Activated gamma-delta T cell (primary cell): Measurements from ENCODE around the gene VWA5B1.

Source experiments
- DNase-seq: peaks from one replicate; lab custom pipeline; 2025; lab: John Stamatoyannopoulos, UW

Gene VWA5B1

GRCh38 chr1:20366463-20367115, 75.9 kb downstream of the VWA5B1 start:
- no peak for DNase-seq

- no peak for DNase-seq
Measured at GRCh38 chr1:20367116-20367585, 76.5 kb downstream of the VWA5B1 start.

- DNase-seq: no peak
Measured at GRCh38 chr1:20367626-20368025, 77.0 kb downstream of the VWA5B1 start.

- DNase-seq: no peak
Measured at GRCh38 chr1:20368866-20369470, 78.3 kb downstream of the VWA5B1 start.

GRCh38 chr1:20370698-20371097, 80.0 kb downstream of the VWA5B1 start:
- DNase-seq: no peak

- DNase-seq: no peak
Measured at GRCh38 chr1:20371411-20371810, 80.7 kb downstream of the VWA5B1 start.

- DNase-seq: no peak
Measured at GRCh38 chr1:20371883-20372282, 81.2 kb downstream of the VWA5B1 start.

- no peak for DNase-seq
Measured at GRCh38 chr1:20372676-20373075, 82.0 kb downstream of the VWA5B1 start.

- no peak for DNase-seq
Measured at GRCh38 chr1:20373286-20373685, 82.6 kb downstream of the VWA5B1 start.

- no peak for DNase-seq
Measured at GRCh38 chr1:20373764-20374163, 83.1 kb downstream of the VWA5B1 start.

- no peak for DNase-seq
Measured at GRCh38 chr1:20375563-20375962, 84.9 kb downstream of the VWA5B1 start.

GRCh38 chr1:20376171-20376570, 85.5 kb downstream of the VWA5B1 start:
- DNase-seq: no peak

GRCh38 chr1:20376880-20377494, 86.3 kb downstream of the VWA5B1 start:
- no peak for DNase-seq

- DNase-seq: no peak
Measured at GRCh38 chr1:20377516-20378270, 87.0 kb downstream of the VWA5B1 start.

GRCh38 chr1:20379075-20379474, 88.4 kb downstream of the VWA5B1 start:
- no peak for DNase-seq

- DNase-seq: no peak
Measured at GRCh38 chr1:20380175-20380574, 89.5 kb downstream of the VWA5B1 start.

GRCh38 chr1:20380616-20381035, 90.0 kb downstream of the VWA5B1 start:
- DNase-seq: no peak

GRCh38 chr1:20381045-20381641, 90.5 kb downstream of the VWA5B1 start:
- no peak for DNase-seq

- no peak for DNase-seq
Measured at GRCh38 chr1:20381961-20382360, 91.3 kb downstream of the VWA5B1 start.

GRCh38 chr1:20382711-20383110, 92.0 kb downstream of the VWA5B1 start:
- no peak for DNase-seq

- no peak for DNase-seq
Measured at GRCh38 chr1:20383631-20384030, 93.0 kb downstream of the VWA5B1 start.

- DNase-seq: no peak
Measured at GRCh38 chr1:20385630-20386029, 95.0 kb downstream of the VWA5B1 start.
